ENCODE data around the gene TNFAIP8L3. TPM values are rescaled to one million over a fixed set of nuclear protein-coding genes. Genes with fewer than 3 reads are reported as not detected.
"Not testable (repeated sequence)": the region's sequence is repeated elsewhere in the genome, so short reads cannot be mapped to it uniquely, and the experiment has no call there.

TNFAIP8L3 gene
- 2.9 TPM for total RNA-seq

DNA sequence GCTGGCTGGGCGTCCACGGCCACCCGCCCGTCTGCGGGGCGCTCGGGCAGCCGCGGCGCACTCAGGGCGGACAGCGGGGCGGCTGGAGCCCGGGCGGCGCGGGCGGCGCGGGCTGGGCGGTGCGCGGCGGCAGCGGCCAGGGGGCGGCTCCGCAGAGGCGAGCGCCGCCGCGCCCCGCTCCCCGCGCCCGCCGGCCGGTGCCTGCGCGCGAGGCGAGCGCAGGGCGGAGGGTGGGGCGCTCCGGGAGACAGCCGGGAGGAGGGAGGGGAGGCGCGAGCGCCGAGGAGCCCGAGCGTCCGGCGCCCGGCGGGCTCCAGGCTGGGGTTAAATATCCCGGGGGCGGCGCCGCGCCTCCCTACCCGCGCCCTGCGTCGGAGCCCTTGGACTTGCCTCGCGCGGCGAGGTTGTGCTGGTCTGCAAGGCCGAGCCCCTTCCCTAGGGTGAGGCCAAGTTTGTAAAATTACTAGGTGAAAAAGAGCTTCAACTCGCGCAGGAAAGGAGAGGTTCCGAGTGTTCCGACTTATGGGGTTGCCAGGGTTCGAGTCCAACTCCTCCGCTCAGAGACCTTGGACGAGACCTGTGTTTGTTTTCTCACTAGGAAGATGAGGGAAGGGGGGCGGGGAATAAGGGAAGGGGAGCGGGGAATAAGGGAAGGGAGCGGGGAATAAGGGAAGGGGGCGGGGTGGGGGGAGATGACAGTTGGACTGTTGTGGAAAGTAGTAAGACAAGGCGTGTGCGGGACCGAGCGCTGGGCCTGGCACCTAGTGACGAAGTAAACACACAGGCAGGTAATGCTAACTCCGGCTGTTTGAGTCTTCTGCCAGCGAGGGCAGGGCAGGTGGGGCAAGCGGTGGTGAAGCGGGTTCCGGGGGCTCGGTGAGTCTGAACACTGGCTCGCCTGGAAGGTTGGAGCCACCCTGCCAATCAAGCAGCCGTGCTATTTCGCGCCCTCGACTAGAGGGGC lies at the start of gene TNFAIP8L3:
TSS of gene TNFAIP8L3 (minus strand) at position 301 of the 964 bp plus-strand sequence. CDS start 311 bp downstream, outside the sequence.
- peak; percentile 63 to 66 for DNase-seq (ENCODE audit: low spot score in 2 of 2)
- FAIRE-seq, result no peak

DNA sequence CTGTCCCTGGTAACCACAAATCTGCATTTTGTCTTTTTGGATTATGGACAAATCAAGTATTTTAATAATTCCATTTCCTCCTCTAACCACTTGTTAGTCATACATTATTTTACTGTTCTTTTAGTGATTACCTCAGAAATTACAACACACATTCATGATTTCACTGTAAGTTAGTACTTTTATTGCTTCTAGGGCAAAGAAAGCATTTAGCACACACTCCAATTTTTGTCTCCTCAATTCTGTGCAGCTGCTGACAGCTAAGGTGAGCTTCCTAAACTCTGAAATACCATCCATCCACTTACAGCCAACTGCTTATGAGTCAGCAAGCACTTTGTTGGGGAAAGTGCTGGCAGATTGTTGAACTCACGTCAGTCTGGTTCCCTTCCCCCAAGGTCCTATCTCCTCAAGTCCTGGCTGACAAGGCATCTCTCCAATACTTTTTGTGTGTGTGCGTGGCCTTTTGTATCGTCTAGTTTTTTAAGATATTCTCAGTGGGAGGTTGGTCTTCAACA lies 49.4 kb upstream of the TNFAIP8L3 start:
- DNase-seq (ENCODE audit: low spot score in 2 of 2) (no peak), FAIRE-seq (no peak)

DNA sequence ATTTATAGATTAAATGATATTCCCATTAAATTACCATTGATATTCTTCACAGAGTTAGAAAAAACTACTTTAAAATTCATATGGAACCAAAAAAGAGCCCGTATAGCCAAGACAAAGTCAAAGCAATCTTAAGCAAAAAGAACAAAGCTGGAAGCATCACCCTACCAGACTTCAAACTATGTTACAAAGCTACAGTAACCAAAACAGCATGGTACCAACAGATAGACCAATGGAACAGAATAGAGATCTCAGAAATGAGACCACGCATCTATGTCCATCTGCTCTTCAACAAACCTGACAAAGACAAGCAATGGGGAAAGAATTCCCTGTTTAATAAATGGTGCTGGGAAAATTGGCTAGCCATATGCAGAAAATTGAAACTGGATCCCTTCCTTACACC lies 45.6 kb upstream of the TNFAIP8L3 start:
- FAIRE-seq, result not testable (repeated sequence)

DNA sequence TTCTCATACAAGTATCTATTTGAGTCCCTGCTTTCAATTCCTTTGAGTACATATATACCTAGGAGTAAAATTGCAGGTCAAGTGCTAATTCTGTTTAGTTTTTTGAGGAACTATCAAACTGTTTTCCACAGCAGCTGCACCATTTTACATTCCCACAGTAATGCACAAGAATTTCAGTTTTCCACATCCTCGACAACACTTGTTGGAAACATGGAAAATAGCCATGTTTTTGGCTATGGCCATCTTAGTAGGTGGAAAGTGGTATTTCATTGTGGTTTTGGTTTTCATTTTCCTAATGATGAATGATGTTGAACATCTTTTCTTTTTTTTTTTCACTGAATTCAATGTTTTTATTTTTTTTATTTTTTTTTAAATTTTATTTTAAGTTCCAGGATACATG lies 44.4 kb upstream of the TNFAIP8L3 start:
- no peak for DNase-seq (ENCODE audit: low spot score in 2 of 2)
- no peak for FAIRE-seq

More for the DNA sequence above, 45.6 kb upstream of the TNFAIP8L3 start:
- not testable (repeated sequence) for DNase-seq (ENCODE audit: low spot score in 2 of 2)

DNA sequence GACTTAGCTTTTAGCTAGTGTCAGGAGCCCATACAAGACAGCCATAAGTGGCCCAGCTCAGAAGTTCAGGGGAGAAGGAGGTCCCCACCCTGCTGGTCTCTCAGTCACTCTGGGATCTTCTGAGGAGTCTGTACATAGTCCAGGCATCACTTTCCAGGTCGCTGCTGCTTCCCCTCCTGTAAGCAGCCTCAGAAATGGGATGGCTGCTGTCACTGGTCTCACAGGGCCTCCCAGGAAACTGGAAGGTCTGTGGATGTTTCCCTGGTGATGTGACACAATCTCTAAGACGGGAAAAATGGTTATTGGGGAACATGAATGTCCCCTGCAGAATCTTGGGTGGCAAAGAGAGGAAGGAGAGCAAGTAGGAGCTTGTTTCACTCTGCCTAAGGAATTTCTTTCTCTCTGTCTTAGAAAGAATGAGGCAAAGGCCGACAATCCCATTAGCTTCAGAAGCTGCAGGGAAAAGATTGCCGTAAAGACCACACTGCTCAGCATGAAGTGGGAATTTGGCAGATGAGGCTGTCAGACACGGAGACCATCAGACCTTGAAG lies 43.2 kb upstream of the TNFAIP8L3 start:
- DNase-seq (ENCODE audit: low spot score in 2 of 2), result no peak
- no peak for FAIRE-seq

DNA sequence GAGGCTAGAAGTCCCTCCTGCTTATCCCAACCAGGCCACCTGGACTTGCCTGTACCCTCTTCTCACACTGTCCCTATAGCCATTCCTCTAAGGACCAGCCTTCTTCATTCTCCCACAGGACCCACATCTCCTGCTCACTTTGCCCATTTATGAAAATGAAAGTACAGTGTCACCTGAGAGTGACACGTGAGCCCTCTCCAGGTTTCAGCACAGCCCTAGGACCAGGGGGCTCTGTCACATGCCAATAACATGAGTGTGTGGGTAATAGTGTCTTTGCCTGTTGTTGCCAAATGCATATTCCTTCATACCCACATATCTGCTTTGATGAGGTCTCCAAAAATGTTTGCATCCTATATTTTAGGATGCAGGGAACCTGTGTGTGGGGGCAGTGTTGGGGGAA lies 42.3 kb upstream of the TNFAIP8L3 start:
- FAIRE-seq (no peak), DNase-seq (ENCODE audit: low spot score in 2 of 2) (no peak)

DNA sequence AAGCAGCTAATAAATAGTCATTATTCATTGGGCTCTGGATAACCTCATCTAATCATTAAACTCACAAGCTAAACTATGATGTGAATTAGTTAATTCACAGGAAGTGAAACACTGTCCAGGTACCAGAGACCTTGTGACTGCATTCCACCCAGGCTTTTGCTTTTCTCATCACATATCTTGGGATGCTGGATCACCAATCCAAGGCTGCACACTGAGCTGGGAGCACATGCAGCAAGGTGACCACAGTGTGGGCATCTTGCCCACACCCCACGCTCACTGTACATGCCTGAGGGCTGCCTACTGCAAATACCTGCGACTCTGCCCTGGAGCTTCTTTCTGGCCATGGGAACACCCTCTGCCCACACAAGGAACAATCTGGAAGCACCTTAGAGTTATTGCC lies 40.6 kb upstream of the TNFAIP8L3 start:
- DNase-seq (ENCODE audit: low spot score in 2 of 2) (no peak), FAIRE-seq (no peak)

DNA sequence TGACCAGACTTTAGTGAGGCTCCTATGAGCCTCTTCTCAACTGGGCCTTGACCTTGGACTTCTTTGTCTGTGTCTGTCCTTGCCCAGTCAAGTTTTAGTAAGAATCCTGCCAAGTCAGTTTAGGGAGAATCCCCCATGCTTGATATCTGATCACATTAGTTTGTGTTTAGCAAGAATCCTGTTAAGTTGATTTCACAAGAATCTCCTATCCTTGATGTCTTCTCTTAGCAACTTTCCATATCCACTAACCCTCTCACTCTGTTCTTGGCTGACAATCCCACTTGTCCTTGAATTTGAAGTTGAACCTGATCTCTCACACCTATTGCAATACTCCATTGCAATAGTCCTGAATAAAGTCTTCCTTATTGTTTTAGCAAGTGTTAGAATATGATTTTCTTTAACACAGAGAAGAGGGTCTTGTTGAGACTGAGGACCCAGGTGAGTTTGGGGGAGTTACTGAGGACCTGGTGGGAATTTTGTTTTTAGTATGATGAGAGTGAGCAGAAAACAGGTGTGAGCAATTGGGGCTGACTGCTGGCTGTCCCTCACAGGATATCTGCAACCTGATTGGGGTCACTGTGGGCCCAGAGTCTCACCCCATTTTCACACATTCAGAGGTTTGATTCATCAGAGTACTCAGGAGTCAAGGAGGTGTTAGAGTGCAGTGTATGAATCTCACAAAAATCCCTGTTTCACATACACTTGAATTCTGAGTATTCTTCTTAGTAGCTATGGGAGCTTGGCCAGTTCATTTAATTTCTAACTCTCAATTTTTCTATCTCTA lies 39.9 kb upstream of the TNFAIP8L3 start:
- no peak for FAIRE-seq
- no peak for DNase-seq (ENCODE audit: low spot score in 2 of 2)

DNA sequence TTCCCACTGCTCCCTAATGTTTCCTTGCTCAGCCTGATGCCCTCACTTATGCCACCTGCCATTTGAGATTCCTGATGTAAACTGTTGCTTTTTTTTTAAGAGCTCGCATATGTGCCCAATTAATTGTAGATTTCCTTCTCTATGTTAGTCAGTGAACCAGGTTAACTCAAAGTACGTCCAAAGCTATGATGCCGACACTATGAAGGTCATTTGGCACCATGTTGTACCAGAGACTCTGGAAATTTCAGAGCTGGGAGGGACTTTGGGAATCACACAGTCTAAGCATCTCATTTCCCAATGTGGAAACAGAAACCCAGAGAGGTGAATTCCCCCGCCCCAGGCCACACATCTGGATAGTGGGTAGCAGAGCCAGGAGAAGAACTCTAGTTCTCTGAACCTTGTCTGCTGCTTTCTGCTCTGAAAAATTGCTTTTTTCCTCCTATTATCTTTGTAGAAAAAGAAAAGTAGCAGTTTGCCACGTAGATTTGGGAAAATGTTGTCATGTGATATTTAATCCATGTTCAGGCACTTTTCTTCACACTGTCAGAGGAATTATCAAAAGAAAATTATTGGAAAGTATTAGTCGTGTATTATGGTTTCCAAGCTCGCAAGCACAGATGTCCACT lies 38.5 kb upstream of the TNFAIP8L3 start:
- FAIRE-seq (no peak), DNase-seq (ENCODE audit: low spot score in 2 of 2) (no peak)

DNA sequence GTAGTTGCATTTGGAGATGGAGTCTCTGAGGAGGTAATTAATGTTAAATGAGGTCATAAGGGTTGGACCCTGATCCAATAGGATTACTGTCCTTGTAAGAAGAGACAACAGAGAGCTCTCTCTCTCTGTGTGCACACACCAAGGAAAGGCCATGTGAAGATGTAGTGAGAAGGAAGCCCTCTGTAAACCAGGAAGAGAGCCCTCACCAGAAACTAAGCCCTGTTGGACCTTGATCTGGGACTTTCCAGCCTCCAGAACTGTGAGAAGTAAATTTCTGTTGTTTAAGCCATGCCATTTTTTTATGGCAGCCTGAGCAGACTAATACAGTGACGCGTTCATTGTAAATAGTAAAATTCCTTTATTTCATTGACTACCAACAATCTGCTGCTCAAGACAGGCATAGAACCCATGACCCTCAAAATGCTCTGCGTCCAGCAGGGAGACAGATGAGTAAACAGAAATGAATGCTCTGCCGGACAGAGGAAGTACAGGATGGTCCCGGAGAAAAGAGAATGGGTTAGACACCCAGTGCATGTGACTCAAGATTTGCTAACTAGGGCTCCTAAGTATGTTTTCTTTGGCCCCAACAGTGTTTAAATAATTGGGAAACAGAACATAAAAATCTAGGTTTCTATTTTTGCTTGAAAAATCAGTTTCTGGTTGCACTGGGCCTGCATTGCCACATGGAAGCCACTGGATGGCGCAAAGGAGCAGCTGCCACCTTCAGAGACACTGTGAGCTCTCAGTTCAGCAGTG lies 37.9 kb upstream of the TNFAIP8L3 start:
- FAIRE-seq, result no peak
- DNase-seq (ENCODE audit: low spot score in 2 of 2), result peak; percentile 22 to 35

DNA sequence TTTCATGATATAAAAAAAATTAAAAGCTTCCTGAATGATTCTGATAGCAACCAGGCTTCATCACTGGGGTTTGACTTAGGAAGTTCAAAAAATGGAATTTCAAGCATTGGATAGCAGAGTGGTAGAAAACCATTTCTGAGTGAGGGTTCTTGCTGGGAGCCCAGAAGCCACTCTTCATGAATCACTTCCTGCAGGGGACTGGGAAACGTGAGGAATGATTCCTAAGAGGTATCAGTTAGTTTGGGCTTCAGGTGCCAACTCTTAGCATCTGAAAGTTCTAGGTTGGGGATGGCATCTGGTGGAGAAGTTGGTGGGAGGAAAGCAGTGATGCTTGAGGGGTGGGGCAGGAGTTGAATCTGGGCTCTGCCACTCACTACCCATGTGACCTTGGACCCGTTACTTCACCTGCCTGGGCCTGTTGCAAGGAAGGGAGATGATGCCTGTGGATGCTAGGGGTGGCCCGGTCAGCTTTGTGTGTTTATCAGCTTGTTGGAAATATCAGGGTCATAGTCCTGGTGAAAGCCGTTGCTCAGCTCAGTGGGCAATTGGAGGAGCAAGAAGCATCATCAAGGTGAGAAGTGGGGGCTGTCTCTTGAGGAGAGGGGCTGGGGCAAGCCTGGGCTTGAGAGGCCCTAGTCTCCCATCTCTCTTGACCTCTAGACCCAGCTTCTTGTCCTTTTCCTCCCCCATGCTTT lies 37.0 kb upstream of the TNFAIP8L3 start:
- no peak for DNase-seq (ENCODE audit: low spot score in 2 of 2)
- no peak for FAIRE-seq

DNA sequence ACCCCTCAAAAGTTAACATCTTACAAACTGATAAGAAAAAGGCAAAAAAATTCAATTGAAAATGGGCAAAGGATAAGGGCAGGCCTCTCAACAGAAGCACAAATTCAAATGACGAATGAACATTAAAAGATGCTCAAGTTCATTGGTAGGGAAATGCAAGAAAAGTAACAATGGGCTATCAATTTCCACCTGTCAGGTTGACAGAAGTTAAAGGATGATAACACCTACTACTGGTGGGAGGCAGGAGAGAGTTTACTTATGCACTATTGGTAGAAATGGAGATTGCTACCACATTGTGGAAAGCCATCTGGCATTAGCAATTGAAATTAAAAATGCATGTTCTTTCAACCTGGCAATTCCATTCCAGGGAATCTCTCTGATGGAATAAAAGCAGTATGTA lies 35.6 kb upstream of the TNFAIP8L3 start:
- FAIRE-seq, result no peak
- DNase-seq (ENCODE audit: low spot score in 2 of 2), result no peak

DNA sequence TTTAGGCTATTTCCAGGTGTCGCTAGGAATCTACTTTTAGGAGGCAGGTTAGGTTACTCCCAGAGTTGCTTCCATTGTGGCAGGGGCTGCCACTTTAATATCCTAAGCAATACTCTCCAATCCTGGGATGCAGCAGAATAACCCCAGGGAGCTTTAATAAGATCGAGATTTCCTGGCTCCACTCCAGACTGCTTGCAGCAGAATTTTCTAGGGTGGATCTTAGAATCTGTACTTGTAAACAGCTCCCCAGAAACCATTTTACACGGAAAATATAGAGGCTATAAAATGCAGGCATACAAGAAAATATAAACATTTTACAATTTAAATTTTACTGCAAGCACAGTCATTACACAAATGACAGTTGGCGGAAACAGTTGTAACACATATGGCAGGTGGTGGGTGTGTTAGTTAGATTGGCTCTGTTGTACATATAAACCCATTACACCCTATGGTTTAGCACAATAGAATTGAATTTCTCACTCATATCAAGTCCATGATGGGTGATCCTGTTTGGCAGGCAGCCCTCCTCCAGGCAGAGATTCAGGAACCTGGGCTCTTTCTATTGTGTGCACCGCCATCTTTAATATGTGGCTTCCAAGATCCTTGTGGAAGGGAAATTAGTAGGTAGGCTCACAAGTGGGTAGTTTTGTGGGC lies 35.0 kb upstream of the TNFAIP8L3 start:
- no peak for FAIRE-seq
- no peak for DNase-seq (ENCODE audit: low spot score in 2 of 2)

DNA sequence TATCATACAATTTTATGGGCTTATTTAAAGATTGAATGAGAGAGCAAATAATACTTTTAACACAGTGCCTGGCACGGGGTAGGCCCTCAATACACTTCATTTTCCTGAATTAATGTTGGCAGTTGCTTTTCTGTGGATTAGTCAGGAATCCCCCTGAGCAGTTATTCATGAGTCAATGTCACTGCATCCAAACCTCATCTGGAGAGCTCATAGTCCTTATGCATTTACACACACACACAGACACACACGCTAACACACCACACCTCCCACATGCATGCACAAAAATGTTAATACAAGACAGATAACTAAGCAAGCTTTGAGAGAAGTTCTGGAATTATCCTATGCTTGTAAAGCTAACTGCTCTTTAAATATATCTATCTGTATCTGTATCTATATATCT lies 34.0 kb upstream of the TNFAIP8L3 start:
- DNase-seq (ENCODE audit: low spot score in 2 of 2) (no peak), FAIRE-seq (no peak)

DNA sequence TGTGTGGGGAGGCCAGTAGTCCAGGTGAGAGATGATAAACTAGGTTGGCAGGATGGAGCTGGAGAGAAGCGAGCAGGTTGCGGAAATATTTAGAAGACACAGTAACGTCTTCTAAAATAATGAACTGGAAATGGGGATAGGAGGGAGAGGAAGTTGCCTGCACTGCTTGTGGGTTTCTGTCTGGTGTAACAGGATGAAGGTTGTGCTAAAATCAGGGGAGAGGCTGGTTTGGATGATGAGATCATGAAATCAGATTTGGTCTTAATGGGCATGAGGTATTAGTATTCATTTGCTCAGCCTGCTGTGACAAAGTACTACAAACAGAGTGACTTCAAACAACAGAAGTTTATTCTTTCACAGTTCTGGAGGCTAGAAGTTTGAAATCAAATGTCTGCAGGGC lies 32.1 kb upstream of the TNFAIP8L3 start:
- DNase-seq (ENCODE audit: low spot score in 2 of 2), result no peak
- no peak for FAIRE-seq

DNA sequence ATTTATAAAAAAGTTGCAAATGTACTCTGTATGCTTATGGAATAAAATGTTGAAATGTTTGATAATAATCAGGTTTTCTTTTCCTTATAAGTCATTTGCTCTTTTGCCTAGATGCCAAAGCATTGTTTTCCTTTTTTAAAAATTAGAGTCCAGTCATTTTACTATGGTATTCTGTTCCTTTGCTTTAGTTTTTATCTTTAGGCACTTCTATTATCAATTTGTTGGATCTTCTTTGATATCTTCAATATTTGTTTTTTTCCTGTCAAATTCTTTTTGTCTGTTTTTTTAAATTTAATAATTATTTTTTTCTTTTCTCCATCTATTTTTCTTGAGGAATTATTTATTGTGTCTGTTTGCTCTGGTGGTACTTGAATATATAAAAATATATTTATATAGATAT lies 28.3 kb upstream of the TNFAIP8L3 start:
- peak; percentile 82 for FAIRE-seq

DNA sequence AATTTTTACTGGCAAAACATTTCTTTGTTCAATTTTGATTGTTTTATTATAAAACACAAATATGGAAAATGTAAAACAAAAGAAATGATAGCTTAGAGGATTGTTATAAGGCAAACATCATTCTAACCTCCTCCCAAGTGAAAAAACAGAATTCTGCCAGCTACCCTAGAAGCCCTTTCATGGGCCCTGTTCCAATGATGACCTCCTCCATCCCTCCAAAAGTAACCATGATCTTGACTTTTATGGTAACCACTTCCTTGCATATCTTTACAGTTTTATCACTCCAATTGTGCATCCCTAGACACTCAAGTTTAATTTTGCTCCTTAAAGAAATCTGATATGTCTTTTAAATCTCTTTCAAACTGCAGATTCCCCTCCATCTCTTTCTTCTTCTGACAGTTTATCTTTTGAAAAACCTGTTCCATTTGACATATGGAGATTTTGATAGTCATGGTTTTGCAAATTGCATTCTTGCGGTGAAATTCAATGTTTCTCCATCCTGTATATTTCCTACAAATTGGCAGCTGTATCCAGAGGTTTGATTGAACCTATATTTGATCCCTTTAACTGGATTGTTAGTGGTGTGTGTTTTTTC lies 27.0 kb upstream of the TNFAIP8L3 start:
- no peak for DNase-seq (ENCODE audit: low spot score in 2 of 2)
- FAIRE-seq, result no peak

More for the DNA sequence above, 28.3 kb upstream of the TNFAIP8L3 start:
- not testable (repeated sequence) for DNase-seq (ENCODE audit: low spot score in 2 of 2)

DNA sequence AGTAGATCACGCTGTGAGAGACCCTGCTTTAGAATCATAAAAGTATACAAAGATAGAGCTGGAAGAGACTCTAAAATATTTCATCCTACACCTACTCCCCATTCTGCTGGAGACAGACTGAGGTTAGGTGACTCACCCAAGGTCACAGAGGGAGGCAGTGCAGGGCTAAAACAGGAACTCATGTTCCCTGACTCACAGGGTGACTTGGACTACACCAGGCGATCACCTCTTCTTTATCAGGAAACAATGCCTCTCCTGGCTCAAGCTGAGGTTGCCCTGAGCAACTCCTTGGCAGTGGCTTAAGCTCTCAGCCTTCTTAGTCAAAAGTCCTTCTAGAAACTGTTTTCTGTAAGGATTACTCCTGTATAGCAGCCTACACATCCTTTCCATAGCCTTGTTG lies 26.4 kb upstream of the TNFAIP8L3 start:
- FAIRE-seq (no peak), DNase-seq (ENCODE audit: low spot score in 2 of 2) (no peak)

All from frontal cortex (tissue), 4 donors.